ENCODE data around the gene HDAC4. TPM values are rescaled to one million over a fixed set of nuclear protein-coding genes. Genes with fewer than 3 reads are reported as not detected.

Gene HDAC4
- total RNA-seq, 1 donor: 20.3 TPM

DNA sequence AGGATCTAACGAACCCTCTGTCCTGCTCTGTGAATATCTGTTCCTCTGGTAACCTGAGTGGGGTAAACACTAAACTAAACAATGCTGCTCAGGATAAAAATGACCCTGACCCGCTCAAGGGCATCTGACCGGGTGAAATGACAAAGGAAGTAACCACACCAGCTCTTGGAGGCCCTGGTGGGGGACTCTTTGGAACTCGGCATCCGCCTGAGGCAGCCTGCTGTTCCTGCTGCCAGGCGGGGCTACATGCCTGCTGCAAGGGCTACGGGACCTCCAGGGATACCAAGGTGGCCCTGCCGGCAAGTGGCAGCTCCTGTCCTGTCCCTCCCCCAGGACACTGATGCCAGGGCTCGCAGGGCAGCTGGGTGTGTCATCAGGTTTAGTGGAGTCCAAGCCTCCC lies 273.3 kb downstream of the HDAC4 start:
- TF ChIP-seq, protein P1, sequence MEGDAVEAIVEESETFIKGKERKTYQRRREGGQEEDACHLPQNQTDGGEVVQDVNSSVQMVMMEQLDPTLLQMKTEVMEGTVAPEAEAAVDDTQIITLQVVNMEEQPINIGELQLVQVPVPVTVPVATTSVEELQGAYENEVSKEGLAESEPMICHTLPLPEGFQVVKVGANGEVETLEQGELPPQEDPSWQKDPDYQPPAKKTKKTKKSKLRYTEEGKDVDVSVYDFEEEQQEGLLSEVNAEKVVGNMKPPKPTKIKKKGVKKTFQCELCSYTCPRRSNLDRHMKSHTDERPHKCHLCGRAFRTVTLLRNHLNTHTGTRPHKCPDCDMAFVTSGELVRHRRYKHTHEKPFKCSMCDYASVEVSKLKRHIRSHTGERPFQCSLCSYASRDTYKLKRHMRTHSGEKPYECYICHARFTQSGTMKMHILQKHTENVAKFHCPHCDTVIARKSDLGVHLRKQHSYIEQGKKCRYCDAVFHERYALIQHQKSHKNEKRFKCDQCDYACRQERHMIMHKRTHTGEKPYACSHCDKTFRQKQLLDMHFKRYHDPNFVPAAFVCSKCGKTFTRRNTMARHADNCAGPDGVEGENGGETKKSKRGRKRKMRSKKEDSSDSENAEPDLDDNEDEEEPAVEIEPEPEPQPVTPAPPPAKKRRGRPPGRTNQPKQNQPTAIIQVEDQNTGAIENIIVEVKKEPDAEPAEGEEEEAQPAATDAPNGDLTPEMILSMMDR (IDR thresholded peaks at IDR 0.05; ENCODE audit: insufficient read depth, low read depth, low read length): no peak
- no peak overlapping the region for H3K4me3 ChIP-seq (ENCODE audit: low read depth, low read length)

DNA sequence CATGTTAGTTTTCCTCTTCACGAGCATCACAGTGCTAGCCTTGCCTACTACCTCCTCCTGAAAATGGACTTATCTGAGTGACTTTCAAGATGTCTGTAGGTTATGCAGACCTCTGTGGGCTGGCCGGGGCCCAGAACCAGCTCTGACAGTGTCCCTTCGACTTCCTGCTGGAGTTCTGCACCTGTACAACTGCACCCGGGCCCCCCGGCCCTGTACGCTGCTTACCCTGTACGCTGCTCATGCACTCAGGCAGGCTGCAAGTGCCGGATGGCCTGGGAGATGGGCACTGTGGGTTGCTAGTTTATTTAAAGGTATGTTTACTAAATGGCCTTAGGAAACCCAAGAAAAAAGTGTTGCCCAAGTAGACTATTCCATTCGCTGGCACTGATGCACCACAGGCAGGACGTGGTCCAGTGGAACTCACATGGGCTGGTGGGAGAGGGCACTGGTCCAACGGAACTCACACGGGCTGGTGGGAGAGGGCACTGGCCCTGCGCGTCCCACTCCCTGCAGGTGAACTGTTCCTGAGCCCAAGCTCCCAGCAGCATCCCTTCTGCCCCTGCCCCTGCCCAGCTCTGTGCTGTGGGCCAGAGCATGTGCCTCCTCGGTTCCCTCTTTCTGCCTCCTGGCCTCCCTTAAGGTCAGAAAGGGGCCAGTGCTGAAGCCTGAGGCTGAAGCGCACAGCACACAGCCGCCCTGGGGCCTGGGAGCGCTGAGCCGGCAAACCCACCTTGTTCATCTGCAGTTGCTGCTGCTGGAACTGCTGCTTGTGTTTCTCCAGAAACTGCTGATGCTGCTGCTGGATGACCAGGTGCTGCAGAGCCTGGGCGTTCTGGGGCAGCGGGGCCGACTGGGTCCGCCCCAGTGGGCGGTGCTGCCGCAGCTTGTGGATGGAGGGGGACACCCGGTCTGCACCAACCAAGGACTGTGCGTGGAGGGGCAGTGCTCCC lies 274.8 kb downstream of the HDAC4 start:
- no peak overlapping the region for H3K4me3 ChIP-seq (ENCODE audit: low read depth, low read length)
- TF ChIP-seq, protein P1 (IDR thresholded peaks at IDR 0.05; ENCODE audit: insufficient read depth, low read depth, low read length): no peak
- DNase-seq (ENCODE audit: low read depth): no peak

More for the DNA sequence above, 273.3 kb downstream of the HDAC4 start:
- DNase-seq (ENCODE audit: low read depth): no peak

DNA sequence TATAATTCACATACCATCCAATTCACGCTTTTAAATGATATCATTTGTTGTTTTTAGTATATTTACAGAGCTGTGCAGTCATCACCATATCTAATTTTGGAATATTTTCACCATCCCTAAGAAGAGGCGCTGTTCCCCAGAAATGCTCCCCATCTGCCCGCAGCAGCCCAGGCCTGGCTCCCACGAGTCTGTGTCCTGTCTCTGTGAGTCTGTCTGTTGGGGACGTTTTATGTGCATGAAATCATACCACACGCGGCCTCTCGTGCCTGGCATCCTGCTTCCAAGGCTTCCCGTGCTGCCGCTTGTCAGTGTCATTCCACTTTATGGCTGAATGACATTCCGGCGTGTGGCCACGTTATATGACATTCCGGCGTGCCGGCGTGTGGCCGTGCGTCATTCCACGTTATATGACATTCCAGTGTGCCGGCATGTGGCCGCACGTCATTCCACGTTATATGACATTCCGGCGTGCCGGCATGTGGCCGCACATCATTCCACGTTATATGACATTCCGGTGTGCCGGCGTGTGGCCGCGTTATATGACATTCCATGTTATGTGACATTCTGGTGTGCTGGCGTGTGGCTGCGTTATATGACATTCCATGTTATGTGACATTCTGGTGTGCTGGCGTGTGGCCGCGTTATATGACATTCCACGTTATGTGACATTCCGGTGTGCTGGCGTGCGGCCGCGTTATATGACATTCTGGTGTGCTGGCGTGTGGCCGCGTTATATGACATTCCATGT lies 276.5 kb downstream of the HDAC4 start:
- no peak overlapping the region for H3K4me3 ChIP-seq (ENCODE audit: low read depth, low read length)
- DNase-seq (ENCODE audit: low read depth): no peak
- TF ChIP-seq, protein P1 (IDR thresholded peaks at IDR 0.05; ENCODE audit: insufficient read depth, low read depth, low read length): no peak

DNA sequence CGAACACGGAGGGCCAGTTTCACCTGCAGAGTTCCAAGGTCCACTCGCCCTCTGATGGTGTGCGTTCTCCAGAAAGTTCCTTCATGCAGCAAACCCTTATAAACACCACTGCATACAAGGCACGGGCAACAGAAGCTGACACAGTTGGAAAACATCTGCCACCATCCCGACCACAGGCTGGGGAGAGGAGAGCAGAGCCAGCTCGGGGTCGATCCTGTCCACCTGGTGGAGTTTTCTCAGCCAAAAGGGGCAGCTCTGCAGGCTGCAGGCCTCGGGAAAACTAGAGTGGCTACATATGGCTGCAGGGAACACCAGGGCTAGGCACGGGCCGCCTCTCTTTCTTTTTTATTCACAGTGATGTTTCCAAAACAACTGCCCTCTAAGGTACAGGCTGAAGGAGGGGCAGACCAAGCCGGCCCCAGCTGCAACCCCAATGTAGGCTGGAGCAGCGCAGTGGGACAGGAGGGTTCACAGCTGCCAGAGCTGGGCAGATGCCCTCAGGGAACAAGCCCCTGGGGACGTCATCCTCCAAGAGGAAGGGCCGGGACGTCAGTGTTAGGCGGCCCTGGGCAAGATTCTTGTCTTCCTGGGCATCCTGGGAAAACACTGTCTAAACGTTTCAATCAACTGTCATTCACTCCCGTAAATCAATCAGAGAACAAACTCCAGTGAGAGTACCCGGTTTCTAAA lies 278.3 kb downstream of the HDAC4 start:
- DNase-seq (ENCODE audit: low read depth): no peak
- no peak overlapping the region for H3K4me3 ChIP-seq (ENCODE audit: low read depth, low read length)
- TF ChIP-seq, protein P1 (IDR thresholded peaks at IDR 0.05; ENCODE audit: insufficient read depth, low read depth, low read length): no peak

DNA sequence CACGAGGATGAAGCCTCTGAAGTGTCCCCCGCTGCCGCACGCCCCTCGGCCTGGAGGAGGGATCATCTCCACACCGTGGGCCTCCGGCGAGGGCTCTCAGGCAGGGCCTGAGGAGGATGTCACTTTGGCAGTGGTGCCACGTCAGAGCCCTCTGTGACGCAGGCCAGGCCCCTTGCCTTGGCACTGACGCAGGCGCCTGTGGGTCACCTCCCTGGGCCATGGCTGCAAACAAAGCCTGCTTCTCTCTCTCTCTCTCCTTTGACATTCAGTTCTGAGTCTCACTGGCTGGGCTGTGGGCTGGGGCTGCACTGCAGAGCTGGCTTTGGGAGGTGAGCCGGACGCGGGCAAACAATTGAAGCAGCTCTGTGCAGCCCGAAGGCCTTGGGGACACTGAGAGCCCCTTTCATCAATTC lies 279.2 kb downstream of the HDAC4 start:
- no peak for DNase-seq (ENCODE audit: low read depth)
- no peak overlapping the region for H3K4me3 ChIP-seq (ENCODE audit: low read depth, low read length)
- TF ChIP-seq, protein P1 (IDR thresholded peaks at IDR 0.05; ENCODE audit: insufficient read depth, low read depth, low read length): no peak

DNA sequence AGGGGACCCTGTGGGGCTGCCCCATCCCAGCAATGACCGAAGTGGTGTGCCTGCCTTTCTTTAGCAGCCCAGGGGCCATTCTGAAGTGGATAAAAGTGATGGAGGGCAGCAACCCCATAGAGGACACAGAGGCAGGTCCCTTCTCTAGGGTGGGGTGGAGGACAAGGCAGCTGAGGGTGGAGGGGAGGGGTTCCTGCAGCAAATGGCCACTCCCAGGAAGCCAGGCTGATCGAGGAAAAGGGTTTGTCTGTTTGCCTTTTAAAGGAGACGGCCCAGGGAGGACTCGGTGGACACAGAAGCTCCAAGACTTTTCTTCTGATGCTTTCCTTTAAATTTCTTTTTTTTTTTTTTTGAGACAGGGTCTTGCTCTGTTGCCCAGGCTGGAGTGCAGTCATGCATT lies 280.2 kb downstream of the HDAC4 start:
- TF ChIP-seq, protein P1 (IDR thresholded peaks at IDR 0.05; ENCODE audit: insufficient read depth, low read depth, low read length): no peak
- no peak for DNase-seq (ENCODE audit: low read depth)

More for the DNA sequence above, 280.2 kb downstream of the HDAC4 start:
- H3K4me3 ChIP-seq (ENCODE audit: low read depth, low read length): no peak overlapping the region

Measured in fibroblast of villous mesenchyme (primary cell).